IMR-90 (cell line): ENCODE measurements around the gene USH2A. TPM values are rescaled to one million over a fixed set of nuclear protein-coding genes. Genes with fewer than 3 reads are reported as not detected.

Experiments
- ATAC-seq: fragments of 200-7000 bp; cut with Tn5 transposase; 2 replicates; pipeline ENCODE4 v1.9.1; 2020; ENCODE audit warnings: low read depth, mild to moderate bottlenecking, moderate library complexity
- BruUV-seq: library from RNA; stranded (reverse); fragments of 400-500 nt; replicated peaks from 2 replicates; lab custom pipeline; 2021; lab: Mats Ljungman, UMichigan
- CTCF ChIA-PET: fragments of 300-600 bp; formaldehyde crosslinking; extraction: SDS; loops from one replicate; lab custom pipeline; 2021; ENCODE audit warnings: antibody characterized with exemption; lab: Yijun Ruan, JAX
- POLR2A ChIA-PET: fragments of 300-600 bp; sonication (Branson Sonifier 250); formaldehyde crosslinking; loops from one replicate; lab custom pipeline; 2022; ENCODE audit warnings: antibody characterized with exemption; ENCODE audit not compliant: unreplicated experiment; lab: Charles Lee
- DNase-seq: peaks from one replicate; pipeline ENCODE4 v3.0.0; 2013
- H2AFZ ChIP-seq: replicated peaks from 2 replicates; pipeline ENCODE3; 2013; ENCODE audit warnings: low read length, mild to moderate bottlenecking; ENCODE audit not compliant: poor library complexity
- H2AK5ac ChIP-seq: 2 replicates; pipeline ENCODE4 v1.6.1; 2013; ENCODE audit warnings: low read depth, low read length, inconsistent platforms
- H2AK9ac ChIP-seq: replicated peaks from 2 replicates; pipeline ENCODE3; 2013; ENCODE audit warnings: mild to moderate bottlenecking, low read depth, low read length, moderate library complexity; ENCODE audit not compliant: poor library complexity
- H2BK120ac ChIP-seq: 2 replicates; pipeline ENCODE4 v1.6.1; 2013; ENCODE audit warnings: low read depth, low read length, inconsistent platforms
- H2BK15ac ChIP-seq: 3 replicates; pipeline ENCODE4 v1.6.1; 2013; ENCODE audit warnings: low read depth, low read length, inconsistent platforms
- H2BK20ac ChIP-seq: 2 replicates; pipeline ENCODE4 v1.6.1; 2013; ENCODE audit warnings: low read depth, mild to moderate bottlenecking, inconsistent platforms, low read length, moderate library complexity
- H2BK5ac ChIP-seq: 2 replicates; pipeline ENCODE4 v1.6.1; 2013; ENCODE audit warnings: mild to moderate bottlenecking, low read depth, low read length, inconsistent platforms; ENCODE audit not compliant: poor library complexity, severe bottlenecking
- H3K14ac ChIP-seq: replicated peaks from 2 replicates; pipeline ENCODE4 v1.6.1; 2013; ENCODE audit warnings: low read depth, low read length, inconsistent platforms
- H3K18ac ChIP-seq: 2 replicates; pipeline ENCODE4 v1.6.1; 2013; ENCODE audit warnings: low read depth, low read length, control low read depth
- H3K23ac ChIP-seq: 2 replicates; pipeline ENCODE4 v1.6.1; 2013; ENCODE audit warnings: low read depth, low read length, inconsistent platforms
- H3K27ac ChIP-seq: 2 replicates; pipeline ENCODE4 v1.5.1; 2013; ENCODE audit warnings: mild to moderate bottlenecking, control low read depth, low read length; ENCODE audit not compliant: insufficient read depth
- H3K27me3 ChIP-seq: 2 replicates; pipeline ENCODE4 v1.6.1; 2013; ENCODE audit warnings: low read length; ENCODE audit not compliant: control insufficient read depth, insufficient read depth
- H3K36me3 ChIP-seq: 2 replicates; pipeline ENCODE4 v1.6.1; 2013; ENCODE audit warnings: low read length, mixed read lengths; ENCODE audit not compliant: control insufficient read depth, insufficient read depth
- H3K4ac ChIP-seq: 2 replicates; pipeline ENCODE4 v1.6.1; 2013; ENCODE audit warnings: low read depth, low read length, inconsistent platforms
- H3K4me1 ChIP-seq: 2 replicates; pipeline ENCODE4 v1.6.1; 2013; ENCODE audit warnings: low read length, mixed read lengths; ENCODE audit not compliant: control insufficient read depth, insufficient read depth
- H3K4me2 ChIP-seq: 2 replicates; pipeline ENCODE4 v1.6.1; 2013; ENCODE audit warnings: low read depth, mild to moderate bottlenecking, control low read depth, low read length, moderate library complexity
- H3K4me3 ChIP-seq: 2 replicates; pipeline ENCODE4 v1.5.1; 2013; ENCODE audit warnings: low read depth, mild to moderate bottlenecking, control low read depth, low read length, moderate library complexity; ENCODE audit not compliant: insufficient read depth
- H3K56ac ChIP-seq: 2 replicates; pipeline ENCODE4 v1.6.1; 2013; ENCODE audit warnings: low read length, inconsistent platforms; ENCODE audit not compliant: insufficient read depth; ENCODE audit errors: extremely low read depth
- H3K79me1 ChIP-seq, 2 experiments: 2 replicates each; pipeline ENCODE4 v1.6.1; 2013; ENCODE audit warnings: low read length in 2 of 2, inconsistent platforms in 1 of 2, low read depth in 1 of 2
- H3K9ac ChIP-seq: 2 replicates; pipeline ENCODE4 v1.6.1; 2013; ENCODE audit warnings: low read depth, low read length, control low read depth
- H3K9me1 ChIP-seq: 2 replicates; pipeline ENCODE4 v1.6.1; 2013; ENCODE audit warnings: low read length, inconsistent platforms; ENCODE audit not compliant: insufficient read depth
- H3K9me3 ChIP-seq: 2 replicates; pipeline ENCODE4 v1.6.1; 2013; ENCODE audit warnings: low read length; ENCODE audit not compliant: control insufficient read depth, insufficient read depth
- H4K20me1 ChIP-seq: 2 replicates; pipeline ENCODE4 v1.6.1; 2013; ENCODE audit warnings: low read length, inconsistent platforms; ENCODE audit not compliant: insufficient read depth
- H4K5ac ChIP-seq: 2 replicates; pipeline ENCODE4 v1.6.1; 2013; ENCODE audit warnings: mild to moderate bottlenecking, low read depth, low read length, control low read depth
- H4K8ac ChIP-seq, 2 experiments: 2 replicates each; pipeline ENCODE4 v1.6.1; 2013; ENCODE audit warnings: low read depth in 2 of 2, low read length in 2 of 2, control low read depth in 1 of 2, inconsistent platforms in 1 of 2
- H4K91ac ChIP-seq: 2 replicates; pipeline ENCODE4 v1.6.1; 2013; ENCODE audit warnings: low read depth, low read length, inconsistent platforms; ENCODE audit not compliant: insufficient read depth
- BHLHE40 ChIP-seq: fragments of 150-350 bp; IDR thresholded peaks from 2 replicates; pipeline ENCODE4 v1.6.1; 2016; ENCODE audit warnings: mild to moderate bottlenecking, low read depth, low read length
- CEBPB ChIP-seq: IDR thresholded peaks from 2 replicates; pipeline ENCODE4 v1.6.1; 2012; ENCODE audit warnings: low read depth, low read length, improper control_type of control experiment
- CHD1 ChIP-seq: IDR thresholded peaks from 2 replicates; pipeline ENCODE4 v1.6.1; 2012; ENCODE audit warnings: low read depth, low read length, improper control_type of control experiment
- CTCF ChIP-seq: conservative IDR thresholded peaks from 2 replicates; pipeline ENCODE4 v1.5.1; 2012; ENCODE audit warnings: mild to moderate bottlenecking, low read depth, low read length, improper control_type of control experiment
- FOS ChIP-seq: fragments of 150-350 bp; IDR thresholded peaks from 2 replicates; pipeline ENCODE4 v1.6.1; 2016; ENCODE audit warnings: low read depth, low read length
- MAFK ChIP-seq: IDR thresholded peaks from 2 replicates; pipeline ENCODE4 v1.6.1; 2012; ENCODE audit warnings: low read depth, low read length, improper control_type of control experiment
- MAZ ChIP-seq: IDR thresholded peaks from 2 replicates; pipeline ENCODE4 v1.6.1; 2012; ENCODE audit warnings: low read depth, mild to moderate bottlenecking, low read length, improper control_type of control experiment, moderate library complexity, borderline replicate concordance
- MXI1 ChIP-seq: IDR thresholded peaks from 2 replicates; pipeline ENCODE4 v1.6.1; 2012; ENCODE audit warnings: low read depth, mild to moderate bottlenecking, low read length, moderate library complexity, borderline replicate concordance
- NFE2L2 ChIP-seq: fragments of 150-350 bp; IDR thresholded peaks from 2 replicates; pipeline ENCODE4 v1.6.1; 2016; ENCODE audit warnings: low read depth, mild to moderate bottlenecking, low read length
- POLR2A ChIP-seq: IDR thresholded peaks from 2 replicates; pipeline ENCODE4 v1.6.1; 2012; ENCODE audit warnings: mild to moderate bottlenecking, low read depth, low read length
- RAD21 ChIP-seq: IDR thresholded peaks from 2 replicates; pipeline ENCODE4 v1.6.1; 2012; ENCODE audit warnings: low read length, improper control_type of control experiment
- RCOR1 ChIP-seq: IDR thresholded peaks from 2 replicates; pipeline ENCODE4 v1.6.1; 2012; ENCODE audit warnings: mild to moderate bottlenecking, low read length, improper control_type of control experiment; ENCODE audit not compliant: insufficient replicate concordance
- RFX5 ChIP-seq: IDR thresholded peaks from 2 replicates; pipeline ENCODE4 v1.8.0; 2012; ENCODE audit warnings: low read depth, mild to moderate bottlenecking, low read length, moderate library complexity
- SMC3 ChIP-seq: fragments of 150-350 bp; IDR thresholded peaks from 2 replicates; pipeline ENCODE4 v1.6.1; 2016; ENCODE audit warnings: low read depth, mild to moderate bottlenecking, antibody characterized with exemption, low read length, moderate library complexity
- USF2 ChIP-seq: fragments of 150-350 bp; IDR thresholded peaks from 2 replicates; pipeline ENCODE4 v1.6.1; 2017; ENCODE audit warnings: mild to moderate bottlenecking, antibody characterized with exemption, low read length, low read depth
- dilution Hi-C: fragments of 300-500 bp; cut with HindIII; formaldehyde crosslinking; loops from one replicate; pipeline ENCODE4 v1.14.3; 2018; ENCODE audit warnings: low sequenced_read_pairs; ENCODE audit not compliant: unreplicated experiment
- in situ Hi-C: fragments of 300-500 bp; cut with MboI; formaldehyde crosslinking; loops from 3 replicates; pipeline ENCODE4 v1.14.3; 2019; ENCODE audit warnings: low sequenced_read_pairs, inconsistent platforms, mixed read lengths
- intact Hi-C: fragments of 100-400 bp; cut with micrococcal nuclease; formaldehyde crosslinking; loops from 2 replicates; pipeline ENCODE4 v1.10.0; 2022
- polyA plus RNA-seq, 3 experiments: library from polyadenylated mRNA; depleted of rRNA; stranded (reverse); fragments of >200 nt; gene quantifications; 2 replicates each; pipeline ENCODE4 v1.2.3, GENCODE V29; 2012; ENCODE audit warnings: low replicate concordance in 1 of 3
- total RNA-seq: library from RNA; depleted of rRNA; stranded (reverse); fragments of >200 nt; gene quantifications from 2 replicates; pipeline ENCODE4 v1.2.3, GENCODE V29; 2012
- TF ChIP-seq, protein P1 (sequence below): fragments of 150-350 bp; IDR thresholded peaks from 2 replicates; pipeline ENCODE4 v1.6.1; 2016; ENCODE audit warnings: low read depth, mild to moderate bottlenecking, low read length, moderate library complexity, borderline replicate concordance

The USH2A gene
- total and polyA plus RNA-seq, 2 of the 4 experiments (the other 2 are of a cell fraction): under 0.01 to 0.02 TPM

DNA sequence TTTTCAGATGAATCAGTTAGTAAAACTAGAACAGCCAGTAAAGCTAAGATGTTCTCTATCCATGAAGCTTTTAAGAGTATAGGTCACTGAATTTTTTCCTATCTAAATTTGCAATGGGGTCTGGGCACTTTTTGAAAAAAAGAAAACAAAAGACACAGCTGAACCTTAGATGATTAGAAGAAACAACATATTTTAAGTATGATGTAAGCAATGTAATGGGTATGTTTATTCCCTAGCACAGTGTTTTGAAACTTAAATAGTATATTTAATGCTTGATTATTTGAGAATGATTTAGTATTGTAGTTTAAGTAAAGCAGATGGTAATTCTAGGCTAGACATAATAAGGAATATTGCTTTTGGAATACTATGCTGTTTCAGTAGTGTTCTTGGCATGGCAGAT lies 819.9 kb downstream of the USH2A start:
- H3K9ac ChIP-seq: 0 out of 2 replicates have a peak overlapping the region, but pooled peaks have one; percentile 33

More for the DNA sequence above, 819.9 kb downstream of the USH2A start:
- Histone ChIP-seq H3K27me3 (no peaks in the 10 kb centered on the region), H2AFZ (no peak overlapping the region), H3K4me2 (peak overlapping the region; percentile 76; the same call in 1 of the 2 replicates), H2BK15ac (no peak overlapping the region), H3K4me1 (peaks cover 13% of the 10 kb centered on the region), H2BK120ac (no peak overlapping the region; the same call in 1 of the 2 replicates), H3K14ac (no peak overlapping the region), H4K8ac (peak overlapping the region in 1 of 2 experiments; percentile 24; a peak in 1 of 4 replicates), H3K4me3 (no peak overlapping the region), H2BK20ac (no peak overlapping the region), H3K4ac (no peak overlapping the region), H4K5ac (peak overlapping the region; percentile 85; the same call in 1 of the 2 replicates), H3K56ac (no peak overlapping the region; the same call in 1 of the 2 replicates), H3K9me3 (no peaks in the 10 kb centered on the region), H3K23ac (no peak overlapping the region), H3K27ac (peak overlapping the region; percentile 77), H3K36me3 (peaks cover 8% of the 10 kb centered on the region), H3K18ac (peak overlapping the region; percentile 93), H2AK5ac (no peak overlapping the region), H2BK5ac (peak overlapping the region; percentile 84), H3K9me1 (peaks cover 2% of the 10 kb centered on the region), H4K91ac (no peak overlapping the region), H3K79me1 (peaks cover 7 to 12% of the 10 kb centered on the region in 2 experiments), H4K20me1 (no peaks in the 10 kb centered on the region), H2AK9ac (no peak overlapping the region)
- DNase-seq (peak; percentile 52), ATAC-seq (peak; percentile 61)
- CTCF ChIA-PET: interaction anchor here (1.0 kb wide), 1 partner anchor 77 kb away, joined by 3 read pairs; no protein-coding TSS in a partner anchor
- POLR2A ChIA-PET: no interaction called here
- intact Hi-C loops (no loop called here), dilution Hi-C loops (no loop called here), in situ Hi-C loops (no loop called here)
- BruUV-seq: no TSS peak
- TF ChIP-seq RFX5 (no peak), MXI1 (no peak), CHD1 (no peak), CTCF (no peak), MAFK (no peak), MAZ (no peak), SMC3 (no peak), FOS (no peak), NFE2L2 (no peak), POLR2A (no peak), RCOR1 (no peak), USF2 (no peak), RAD21 (no peak), CEBPB (no peak), BHLHE40 (no peak)
- TF ChIP-seq, protein P1, sequence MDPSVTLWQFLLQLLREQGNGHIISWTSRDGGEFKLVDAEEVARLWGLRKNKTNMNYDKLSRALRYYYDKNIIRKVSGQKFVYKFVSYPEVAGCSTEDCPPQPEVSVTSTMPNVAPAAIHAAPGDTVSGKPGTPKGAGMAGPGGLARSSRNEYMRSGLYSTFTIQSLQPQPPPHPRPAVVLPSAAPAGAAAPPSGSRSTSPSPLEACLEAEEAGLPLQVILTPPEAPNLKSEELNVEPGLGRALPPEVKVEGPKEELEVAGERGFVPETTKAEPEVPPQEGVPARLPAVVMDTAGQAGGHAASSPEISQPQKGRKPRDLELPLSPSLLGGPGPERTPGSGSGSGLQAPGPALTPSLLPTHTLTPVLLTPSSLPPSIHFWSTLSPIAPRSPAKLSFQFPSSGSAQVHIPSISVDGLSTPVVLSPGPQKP: no peak
